Tibial nerve (tissue), 4 donors: ENCODE measurements around the gene GSTA1.

Experiments used
- EP300 ChIP-seq, 2 donors: sonication (generic); formaldehyde crosslinking; IDR thresholded peaks; one replicate each; pipeline ENCODE4 v1.6.1; 2017; ENCODE audit warnings: antibody characterized with exemption in 2 of 2, mild to moderate bottlenecking in 1 of 2
- POLR2A ChIP-seq, 2 donors: fragments of 450-650 bp; IDR thresholded peaks; one replicate each; pipeline ENCODE4 v1.6.1; 2017; ENCODE audit warnings: antibody characterized with exemption in 2 of 2, mild to moderate bottlenecking in 2 of 2, moderate library complexity in 2 of 2
- TF ChIP-seq, protein P1 (sequence below), 5 experiments: fragments of 200-600 bp in 3 of 5; fragments of 450-650 bp in 2 of 5; sonication (generic) in 3 of 5; IDR thresholded peaks; one replicate each; pipeline ENCODE4 v1.5.1; 2016 to 2019; ENCODE audit warnings: antibody characterized with exemption in 5 of 5, mild to moderate bottlenecking in 3 of 5, moderate library complexity in 2 of 5

DNA sequence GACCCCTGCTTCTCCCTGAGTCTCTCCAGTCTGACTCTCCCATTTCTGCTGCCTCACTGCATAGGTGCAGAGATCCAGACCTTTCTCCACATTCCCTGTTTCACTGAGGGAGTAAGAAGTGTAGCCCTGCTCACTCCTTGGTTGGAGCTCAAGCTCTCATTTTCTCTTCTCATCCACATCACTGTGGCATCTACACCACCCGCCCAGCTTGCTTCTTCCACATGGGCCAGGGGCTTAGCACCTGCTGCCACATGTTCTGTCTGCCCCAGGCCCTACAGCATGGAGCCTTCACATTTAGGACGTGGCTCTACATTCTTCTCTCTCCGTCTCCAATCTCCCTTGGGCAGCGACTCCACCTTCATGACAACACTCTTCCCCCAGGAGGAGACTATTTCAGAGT lies 45.5 kb upstream of the GSTA1 start:
- TF ChIP-seq, protein P1, sequence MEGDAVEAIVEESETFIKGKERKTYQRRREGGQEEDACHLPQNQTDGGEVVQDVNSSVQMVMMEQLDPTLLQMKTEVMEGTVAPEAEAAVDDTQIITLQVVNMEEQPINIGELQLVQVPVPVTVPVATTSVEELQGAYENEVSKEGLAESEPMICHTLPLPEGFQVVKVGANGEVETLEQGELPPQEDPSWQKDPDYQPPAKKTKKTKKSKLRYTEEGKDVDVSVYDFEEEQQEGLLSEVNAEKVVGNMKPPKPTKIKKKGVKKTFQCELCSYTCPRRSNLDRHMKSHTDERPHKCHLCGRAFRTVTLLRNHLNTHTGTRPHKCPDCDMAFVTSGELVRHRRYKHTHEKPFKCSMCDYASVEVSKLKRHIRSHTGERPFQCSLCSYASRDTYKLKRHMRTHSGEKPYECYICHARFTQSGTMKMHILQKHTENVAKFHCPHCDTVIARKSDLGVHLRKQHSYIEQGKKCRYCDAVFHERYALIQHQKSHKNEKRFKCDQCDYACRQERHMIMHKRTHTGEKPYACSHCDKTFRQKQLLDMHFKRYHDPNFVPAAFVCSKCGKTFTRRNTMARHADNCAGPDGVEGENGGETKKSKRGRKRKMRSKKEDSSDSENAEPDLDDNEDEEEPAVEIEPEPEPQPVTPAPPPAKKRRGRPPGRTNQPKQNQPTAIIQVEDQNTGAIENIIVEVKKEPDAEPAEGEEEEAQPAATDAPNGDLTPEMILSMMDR (IDR thresholded peaks at IDR 0.05): no peak
- TF ChIP-seq EP300 (IDR thresholded peaks at IDR 0.05) (no peak), POLR2A (IDR thresholded peaks at IDR 0.05) (no peak)
